HPDE6-E6E7 (cell line): ENCODE data around the gene NSF.
"Not testable (repeated sequence)": the region's sequence is repeated elsewhere in the genome, so short reads cannot be mapped to it uniquely, and the experiment has no call there.

Source experiments
- DNase-seq: peaks from one replicate; pipeline ENCODE4 v3.0.0; 2011; ENCODE audit warnings: missing footprints; ENCODE audit errors: extremely low spot score

NSF gene

GRCh38 chr17:46590157-46591146 is at the start of gene NSF:
TSS of gene NSF (plus strand) at chr17:46590669. CDS start at chr17:46590776, 107 bp downstream.
- DNase-seq = not testable (repeated sequence)

DNA sequence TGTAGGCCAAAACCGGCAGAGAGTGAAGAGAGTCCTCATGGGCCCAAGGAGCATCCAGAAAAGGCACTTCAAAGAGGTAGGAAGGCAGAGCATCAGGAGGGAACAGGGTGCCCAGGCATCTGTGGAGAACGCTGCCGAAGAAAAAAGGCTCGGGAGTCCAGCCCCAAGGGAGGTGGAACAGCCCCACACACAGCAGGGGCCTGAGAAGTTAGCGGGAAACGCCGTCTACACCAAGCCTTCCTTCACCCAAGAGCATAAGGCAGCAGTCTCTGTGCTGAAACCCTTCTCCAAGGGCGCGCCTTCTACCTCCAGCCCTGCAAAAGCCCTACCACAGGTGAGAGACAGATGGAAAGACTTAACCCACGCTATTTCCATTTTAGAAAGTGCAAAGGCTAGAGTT is 41.9 kb upstream of the NSF start:
- DNase-seq = not testable (repeated sequence)

DNA sequence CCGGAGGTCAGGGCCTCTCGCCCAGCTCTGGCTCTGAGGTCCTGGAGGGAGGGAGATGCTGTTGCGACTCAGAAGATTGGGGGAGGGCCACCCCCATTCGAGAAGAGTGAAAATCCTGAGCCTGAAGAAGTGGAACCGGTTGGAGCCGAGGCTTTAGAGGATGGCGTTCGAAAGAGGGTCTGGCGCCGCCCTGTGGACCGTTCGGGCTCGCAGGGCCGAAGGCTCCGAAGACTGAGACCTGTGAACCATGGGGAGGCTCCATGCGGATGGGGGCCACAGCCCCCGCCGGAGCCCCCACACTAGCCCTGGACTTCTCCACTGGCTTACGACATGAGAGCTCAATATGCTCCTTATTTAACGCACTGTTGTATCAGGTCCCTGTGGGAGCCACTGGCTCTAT is 31.3 kb upstream of the NSF start:
- DNase-seq = not testable (repeated sequence)

- DNase-seq = not testable (repeated sequence)
Observed at GRCh38 chr17:46560048-46560447, 30.4 kb upstream of the NSF start.

GRCh38 chr17:46566284-46566683 is 24.2 kb upstream of the NSF start:
- not testable (repeated sequence) for DNase-seq

DNA sequence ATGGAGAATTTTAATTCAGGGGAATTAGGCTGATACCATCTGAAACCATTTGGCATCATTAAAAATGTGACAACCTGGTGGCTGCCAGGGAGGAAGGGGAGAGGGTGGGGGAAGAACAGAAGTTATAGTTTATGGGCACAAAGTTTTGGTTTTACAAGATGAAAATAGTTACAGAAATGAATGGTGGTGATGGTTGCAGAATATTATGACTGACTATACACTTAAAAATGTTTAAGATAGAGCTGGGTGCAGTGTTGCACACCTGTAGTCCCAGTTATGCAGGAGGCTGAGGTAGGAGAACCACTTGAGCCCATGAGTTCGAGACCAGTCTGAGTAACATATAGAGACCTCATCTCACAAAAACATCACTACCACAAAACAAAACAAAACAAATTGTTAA is 23.5 kb upstream of the NSF start:
- DNase-seq = not testable (repeated sequence)

GRCh38 chr17:46571796-46572195 is 18.7 kb upstream of the NSF start:
- not testable (repeated sequence) for DNase-seq

DNA sequence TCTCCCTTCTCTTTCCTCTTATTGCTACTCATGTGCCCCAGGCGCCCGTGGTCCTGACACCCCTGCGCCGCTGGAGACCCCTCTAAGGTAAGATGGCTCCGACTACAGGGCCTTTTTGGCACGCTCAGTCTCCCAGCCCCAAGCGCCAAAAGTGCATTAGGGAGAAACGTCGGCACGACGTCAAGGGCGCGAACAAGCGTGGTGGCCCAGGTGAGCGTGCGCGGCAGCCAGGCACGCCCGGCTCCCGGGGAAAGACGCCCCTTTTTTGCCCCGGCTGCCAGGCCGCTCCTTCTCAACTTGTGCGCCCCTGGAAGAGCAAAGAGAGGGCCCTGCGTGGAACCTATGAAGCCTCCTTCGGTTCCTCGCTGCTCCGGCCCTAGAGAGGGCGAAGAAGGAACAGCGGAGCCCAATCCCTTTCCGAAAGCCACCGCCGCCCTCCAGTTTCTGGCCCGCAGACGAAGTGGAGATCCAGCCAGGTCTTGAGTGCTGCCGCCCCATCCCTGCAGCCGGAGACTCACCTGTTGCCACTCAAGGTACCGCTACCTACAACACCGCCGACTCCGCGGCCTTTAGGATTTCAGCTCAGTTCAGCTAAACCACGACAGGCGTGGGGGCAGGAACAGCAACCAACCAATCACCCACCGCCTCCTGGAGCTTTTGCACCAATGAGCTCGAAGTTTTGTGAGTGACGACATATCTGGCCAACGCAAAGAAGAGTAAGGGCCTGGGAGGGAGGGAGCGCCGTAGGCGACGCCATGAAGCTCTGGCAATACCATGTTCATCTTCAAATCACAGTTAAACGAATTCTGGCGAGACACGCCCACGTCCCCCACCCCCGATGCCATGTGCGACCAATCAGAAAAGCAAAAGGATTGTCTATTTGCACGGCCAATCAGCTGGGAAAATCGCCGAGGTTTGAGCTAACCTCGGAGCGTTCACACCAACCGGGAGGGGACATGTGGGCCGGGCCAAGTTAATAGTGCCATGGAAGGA is 11.1 kb upstream of the NSF start, which contains the start of gene ARL17A:
Gene ARL17A, minus strand, starts transcription at position 609 of the 993 bp plus-strand sequence. CDS start 3,369 bp downstream, outside the sequence.
- DNase-seq = not testable (repeated sequence)

GRCh38 chr17:46580082-46580481 is 10.4 kb upstream of the NSF start:
- not testable (repeated sequence) for DNase-seq

DNA sequence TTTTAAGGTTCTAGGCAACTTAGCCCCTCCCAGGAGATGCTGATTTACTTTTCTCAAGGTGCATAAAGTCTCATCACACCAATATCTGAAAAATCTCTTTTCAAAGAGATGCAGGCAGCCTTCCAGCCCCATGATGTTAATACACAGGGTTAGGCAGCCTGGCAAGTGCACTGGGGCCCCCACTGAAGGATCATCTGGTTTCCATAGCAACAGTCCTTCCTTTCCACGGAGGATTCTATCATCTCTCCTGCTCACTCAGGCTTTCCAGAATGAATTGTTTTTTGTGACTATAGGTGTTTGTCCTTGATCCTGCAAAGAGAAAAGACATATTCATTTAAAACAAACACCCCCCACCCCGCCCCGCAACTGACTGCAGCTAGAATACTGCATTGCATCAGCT is 5.0 kb upstream of the NSF start:
- DNase-seq = not testable (repeated sequence)

GRCh38 chr17:46591332-46591731 is 863 bp downstream of the NSF start:
- not testable (repeated sequence) for DNase-seq

GRCh38 chr17:46598344-46598931 is 8.0 kb downstream of the NSF start:
- not testable (repeated sequence) for DNase-seq

DNA sequence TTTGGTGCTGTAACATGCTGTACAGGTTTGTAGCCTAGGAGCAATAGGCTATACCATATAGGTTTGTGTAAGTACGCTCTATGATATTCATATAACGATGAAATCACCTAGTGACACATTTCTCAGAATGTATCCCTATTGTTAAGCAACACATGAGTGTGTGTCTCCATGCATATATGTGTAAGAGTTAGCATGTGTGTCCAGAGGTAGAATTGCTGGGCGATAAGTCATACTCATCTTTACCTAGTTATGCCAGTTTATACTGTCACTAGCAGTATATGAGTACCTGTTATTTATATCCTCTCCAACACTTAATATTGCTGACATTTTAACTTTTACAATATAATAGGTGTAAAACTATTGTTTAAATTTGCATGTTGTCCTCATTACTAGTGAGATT is 10.3 kb downstream of the NSF start:
- DNase-seq = not testable (repeated sequence)

GRCh38 chr17:46603125-46603524 is 12.7 kb downstream of the NSF start:
- DNase-seq = not testable (repeated sequence)

GRCh38 chr17:46611304-46611703 is 20.8 kb downstream of the NSF start:
- DNase-seq = not testable (repeated sequence)

DNA sequence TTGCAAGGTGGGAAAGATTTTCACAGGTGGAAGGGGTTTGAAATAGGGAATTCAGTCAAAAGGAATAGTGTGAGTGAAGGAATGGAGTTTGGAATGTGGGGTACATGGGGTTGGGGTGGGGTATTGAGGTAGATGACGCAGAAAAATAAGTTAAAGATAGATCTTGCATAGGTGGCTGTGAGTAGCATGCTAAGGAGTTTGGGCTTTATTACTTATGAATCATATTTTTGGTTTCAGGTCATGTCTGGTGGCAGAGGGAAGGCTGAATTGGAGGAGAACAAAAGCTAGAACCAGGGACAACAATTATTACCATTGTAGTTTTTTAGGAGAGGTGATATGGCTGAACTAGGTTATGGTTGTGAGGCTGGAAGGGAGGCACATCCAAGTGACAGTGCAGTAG is 23.4 kb downstream of the NSF start:
- DNase-seq = not testable (repeated sequence)

GRCh38 chr17:46617121-46617520 is 26.7 kb downstream of the NSF start:
- DNase-seq = not testable (repeated sequence)

DNA sequence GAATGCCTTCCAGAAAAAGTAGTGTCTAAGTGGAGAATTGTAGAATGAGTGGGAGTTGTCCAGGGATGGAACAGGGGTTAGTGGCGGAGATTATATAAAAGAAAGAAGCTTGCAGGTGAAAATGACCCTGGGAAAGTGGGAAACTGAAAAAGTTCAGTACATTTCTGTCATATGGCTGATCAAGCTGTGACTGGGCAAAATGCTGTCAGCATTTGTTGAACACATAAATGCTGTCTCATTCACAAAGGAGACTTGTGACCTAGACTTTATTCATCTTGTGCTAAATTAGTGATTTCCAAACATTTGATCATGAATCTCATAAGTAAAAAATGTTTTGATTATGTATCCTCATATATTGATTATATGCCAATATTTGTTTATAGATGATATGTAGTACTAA is 28.5 kb downstream of the NSF start:
- not testable (repeated sequence) for DNase-seq

- not testable (repeated sequence) for DNase-seq
Observed at GRCh38 chr17:46623790-46624189, 33.3 kb downstream of the NSF start.

DNA sequence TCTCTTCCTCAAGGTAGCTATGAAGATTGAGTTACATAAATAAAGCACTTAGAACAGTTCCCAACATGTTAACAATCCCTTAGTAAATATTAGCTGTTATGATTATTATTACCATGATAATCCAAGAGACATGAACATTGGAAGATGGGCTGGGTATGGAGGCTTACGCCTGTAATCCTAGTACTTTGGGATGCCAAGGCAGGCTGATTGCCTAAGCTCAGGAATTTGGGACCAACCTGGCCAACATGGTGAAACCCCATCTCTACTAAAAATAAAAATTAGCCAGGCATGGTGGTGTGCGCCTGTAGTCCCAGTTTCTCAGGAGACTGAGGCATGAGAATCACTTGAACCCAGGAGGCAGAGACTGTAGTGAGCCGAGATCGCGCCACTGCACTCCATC is 34.3 kb downstream of the NSF start:
- not testable (repeated sequence) for DNase-seq

DNA sequence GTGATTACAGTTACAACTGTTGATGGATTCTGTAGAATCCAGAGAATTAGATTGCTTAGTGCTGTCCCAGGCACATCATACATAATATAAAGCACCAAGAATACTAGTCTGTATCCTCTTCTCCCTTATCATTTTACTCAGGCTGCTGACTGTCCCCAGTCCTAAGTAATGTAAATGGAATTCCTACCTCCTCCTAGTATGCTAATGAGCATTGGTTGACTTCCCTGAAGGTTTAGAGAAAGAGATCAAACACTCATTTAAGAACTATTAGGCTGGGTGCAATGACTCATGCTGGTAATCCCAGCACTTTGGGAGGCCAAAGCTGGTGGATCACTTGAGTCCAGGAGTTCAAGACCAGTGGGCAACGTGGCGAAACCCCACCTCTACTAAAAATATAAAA is 37.0 kb downstream of the NSF start:
- not testable (repeated sequence) for DNase-seq
